ENCODE measurements around the gene NODAL.

DNA sequence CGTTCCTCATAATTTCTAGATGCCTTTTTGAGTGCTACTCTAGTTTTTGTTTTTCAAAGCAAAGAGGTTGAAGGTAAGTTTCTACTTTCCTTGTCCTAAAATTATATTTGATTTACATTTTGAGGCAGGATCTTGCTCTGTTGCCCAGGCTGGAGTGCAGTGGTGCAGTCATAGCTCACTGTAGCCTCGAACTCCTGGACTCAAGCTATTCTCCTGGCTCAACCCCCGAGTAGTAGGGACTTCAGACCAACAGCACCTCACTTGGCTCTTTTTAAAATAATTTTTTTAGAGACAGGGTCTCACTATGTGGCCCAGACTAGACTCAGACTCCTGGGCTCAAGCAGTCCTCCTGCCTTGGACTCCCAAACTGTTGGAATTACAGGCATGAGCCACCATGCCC, 22.8 kb downstream of the NODAL start:
- TF ChIP-seq, protein P1, sequence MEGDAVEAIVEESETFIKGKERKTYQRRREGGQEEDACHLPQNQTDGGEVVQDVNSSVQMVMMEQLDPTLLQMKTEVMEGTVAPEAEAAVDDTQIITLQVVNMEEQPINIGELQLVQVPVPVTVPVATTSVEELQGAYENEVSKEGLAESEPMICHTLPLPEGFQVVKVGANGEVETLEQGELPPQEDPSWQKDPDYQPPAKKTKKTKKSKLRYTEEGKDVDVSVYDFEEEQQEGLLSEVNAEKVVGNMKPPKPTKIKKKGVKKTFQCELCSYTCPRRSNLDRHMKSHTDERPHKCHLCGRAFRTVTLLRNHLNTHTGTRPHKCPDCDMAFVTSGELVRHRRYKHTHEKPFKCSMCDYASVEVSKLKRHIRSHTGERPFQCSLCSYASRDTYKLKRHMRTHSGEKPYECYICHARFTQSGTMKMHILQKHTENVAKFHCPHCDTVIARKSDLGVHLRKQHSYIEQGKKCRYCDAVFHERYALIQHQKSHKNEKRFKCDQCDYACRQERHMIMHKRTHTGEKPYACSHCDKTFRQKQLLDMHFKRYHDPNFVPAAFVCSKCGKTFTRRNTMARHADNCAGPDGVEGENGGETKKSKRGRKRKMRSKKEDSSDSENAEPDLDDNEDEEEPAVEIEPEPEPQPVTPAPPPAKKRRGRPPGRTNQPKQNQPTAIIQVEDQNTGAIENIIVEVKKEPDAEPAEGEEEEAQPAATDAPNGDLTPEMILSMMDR (IDR thresholded peaks at IDR 0.05), result no peak
- TF ChIP-seq NFE2L1 (CRISPR knock-in tag; IDR thresholded peaks at IDR 0.05) (no peak), ESRRA (CRISPR knock-in tag; IDR thresholded peaks at IDR 0.05; ENCODE audit: borderline replicate concordance) (no peak)
- TF ChIP-seq, protein P2, sequence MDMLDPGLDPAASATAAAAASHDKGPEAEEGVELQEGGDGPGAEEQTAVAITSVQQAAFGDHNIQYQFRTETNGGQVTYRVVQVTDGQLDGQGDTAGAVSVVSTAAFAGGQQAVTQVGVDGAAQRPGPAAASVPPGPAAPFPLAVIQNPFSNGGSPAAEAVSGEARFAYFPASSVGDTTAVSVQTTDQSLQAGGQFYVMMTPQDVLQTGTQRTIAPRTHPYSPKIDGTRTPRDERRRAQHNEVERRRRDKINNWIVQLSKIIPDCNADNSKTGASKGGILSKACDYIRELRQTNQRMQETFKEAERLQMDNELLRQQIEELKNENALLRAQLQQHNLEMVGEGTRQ (CRISPR knock-in tag; IDR thresholded peaks at IDR 0.05), result no peak

Data from WTC11 (cell line).